Measurements from ENCODE around the gene DAW1.
"Not testable (repeated sequence)": the region's sequence is repeated elsewhere in the genome, so short reads cannot be mapped to it uniquely, and the experiment has no call there.

DAW1 gene

GRCh38 chr2:227933884-227934283 is 62.5 kb downstream of the DAW1 start:
- no peaks in the 10 kb centered on the region for H3K36me3 ChIP-seq
- TF ChIP-seq CTCF (IDR thresholded peaks at IDR 0.05), result no peak
- H3K27me3 ChIP-seq, result no peaks in the 10 kb centered on the region
- H3K4me1 ChIP-seq (ENCODE audit: control insufficient read depth in 1 of 2, insufficient read depth in 1 of 2, low read depth in 1 of 2, low read length in 1 of 2), result no peaks in the 10 kb centered on the region
- no peak overlapping the region for H3K27ac ChIP-seq
- H3K4me3 ChIP-seq (ENCODE audit: low read depth in 1 of 2, low read length in 1 of 2), result no peak overlapping the region
- H3K9me3 ChIP-seq, result no peaks in the 10 kb centered on the region

- not testable (repeated sequence) for H3K4me1 ChIP-seq (ENCODE audit: control insufficient read depth in 1 of 2, insufficient read depth in 1 of 2, low read depth in 1 of 2, low read length in 1 of 2); H3K36me3 ChIP-seq; H3K4me3 ChIP-seq (ENCODE audit: low read depth in 1 of 2, low read length in 1 of 2); H3K27ac ChIP-seq; H3K9me3 ChIP-seq; H3K27me3 ChIP-seq
These were observed 64.8 kb downstream of the DAW1 start for GRCh38 chr2:227936249-227936648.

DNA sequence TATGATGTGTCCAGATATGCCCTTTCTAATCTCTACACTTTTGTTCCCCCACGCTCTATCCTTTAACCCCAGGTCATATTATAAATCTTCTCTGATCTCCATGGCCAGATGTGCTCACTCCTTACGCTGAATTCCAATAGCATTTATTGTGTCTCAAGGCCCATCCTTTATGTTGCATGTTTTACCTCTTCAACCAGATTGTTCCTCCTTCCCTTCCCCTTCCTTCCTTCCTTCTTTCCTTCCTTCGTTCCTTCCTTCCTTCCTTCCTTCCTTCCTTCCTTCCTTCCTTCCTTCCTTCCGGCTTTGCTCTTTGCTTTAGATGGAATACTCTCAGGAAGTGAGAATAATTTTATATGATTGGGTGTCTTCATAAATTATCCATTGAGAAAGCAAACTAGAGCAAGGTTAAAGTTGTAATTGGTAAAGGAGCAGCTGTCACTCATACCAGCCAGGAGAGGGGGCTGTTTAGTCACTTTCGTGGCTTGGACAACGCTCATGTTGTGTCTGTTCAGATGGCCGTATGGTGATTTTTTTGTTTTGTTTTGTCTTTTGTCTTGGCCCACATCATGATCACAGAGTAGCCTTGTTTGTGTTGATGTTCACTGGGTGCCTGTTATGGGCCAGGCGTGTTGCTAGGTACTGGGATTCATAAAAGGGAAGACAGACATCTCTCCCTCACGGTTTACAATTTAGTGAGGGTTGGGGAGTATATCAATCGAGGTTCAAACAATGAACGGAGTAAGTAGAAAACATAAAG is 68.0 kb downstream of the DAW1 start:
- Histone ChIP-seq H3K27ac (no peak overlapping the region), H3K4me3 (ENCODE audit: low read depth in 1 of 2, low read length in 1 of 2) (no peak overlapping the region), H3K4me1 (ENCODE audit: control insufficient read depth in 1 of 2, insufficient read depth in 1 of 2, low read depth in 1 of 2, low read length in 1 of 2) (no peaks in the 10 kb centered on the region), H3K36me3 (no peaks in the 10 kb centered on the region), H3K27me3 (no peaks in the 10 kb centered on the region), H3K9me3 (no peaks in the 10 kb centered on the region)
- TF ChIP-seq CTCF (IDR thresholded peaks at IDR 0.05), result no peak

DNA sequence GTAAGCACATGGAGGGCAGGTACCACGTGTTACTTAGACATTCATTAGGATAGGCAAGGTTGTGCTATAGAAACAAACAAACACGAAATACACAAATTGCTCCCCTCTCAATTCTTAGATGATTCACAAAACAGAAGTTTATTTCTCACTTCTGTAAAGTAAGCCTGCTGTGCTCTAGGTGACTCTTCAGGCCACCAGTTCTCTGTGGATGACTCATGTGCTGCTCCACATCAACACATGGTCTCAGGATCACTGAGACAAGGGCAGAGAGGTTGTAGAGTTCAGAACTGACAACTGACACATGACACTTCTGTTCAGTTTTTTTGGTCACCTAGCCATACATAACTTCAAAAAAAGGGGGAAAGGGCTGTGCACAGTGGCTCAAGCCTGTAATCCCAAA is 70.6 kb downstream of the DAW1 start:
- H3K27me3 ChIP-seq, result no peaks in the 10 kb centered on the region
- H3K4me1 ChIP-seq (ENCODE audit: control insufficient read depth in 1 of 2, insufficient read depth in 1 of 2, low read depth in 1 of 2, low read length in 1 of 2), result no peaks in the 10 kb centered on the region
- H3K9me3 ChIP-seq, result no peaks in the 10 kb centered on the region
- no peaks in the 10 kb centered on the region for H3K36me3 ChIP-seq
- H3K4me3 ChIP-seq (ENCODE audit: low read depth in 1 of 2, low read length in 1 of 2), result no peak overlapping the region
- TF ChIP-seq CTCF (IDR thresholded peaks at IDR 0.05), result no peak
- no peak overlapping the region for H3K27ac ChIP-seq

DNA sequence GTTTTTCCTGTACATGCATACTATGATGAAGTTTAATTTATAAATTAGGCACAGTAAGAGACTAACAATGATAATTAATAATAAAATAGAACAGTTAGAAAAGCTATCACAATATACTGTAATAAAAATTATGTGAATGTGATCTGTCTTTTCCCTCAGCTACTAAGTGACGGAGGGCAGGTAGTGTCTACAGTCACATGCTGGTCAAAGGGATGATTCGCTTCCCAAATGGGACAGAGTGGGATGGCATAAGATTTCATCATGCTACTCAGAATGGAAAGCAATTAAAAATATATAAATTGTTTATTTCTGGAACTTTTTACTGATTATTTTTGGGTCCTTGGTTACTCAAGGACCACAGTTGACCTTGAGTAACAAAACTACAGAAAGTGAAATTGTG is 71.5 kb downstream of the DAW1 start:
- H3K27ac ChIP-seq, result no peak overlapping the region

More for the DNA sequence above, 71.5 kb downstream of the DAW1 start:
- no peak for TF ChIP-seq CTCF (IDR thresholded peaks at IDR 0.05)
- Histone ChIP-seq H3K4me3 (ENCODE audit: low read depth in 1 of 2, low read length in 1 of 2) (no peak overlapping the region), H3K4me1 (ENCODE audit: control insufficient read depth in 1 of 2, insufficient read depth in 1 of 2, low read depth in 1 of 2, low read length in 1 of 2) (no peaks in the 10 kb centered on the region), H3K27me3 (no peaks in the 10 kb centered on the region), H3K9me3 (no peaks in the 10 kb centered on the region), H3K36me3 (no peaks in the 10 kb centered on the region)

Measured in neutrophil (primary cell).